T-helper 2 cell (primary cell): ENCODE results near the gene CDYL.
"Not testable (repeated sequence)": the region's sequence is repeated elsewhere in the genome, so short reads cannot be mapped to it uniquely, and the experiment has no call there.

ENCODE experiments used
- DNase-seq, 5 experiments: peaks; one replicate each; pipeline versions ENCODE4 v3.0.0 to v3.0.0-alpha.2; 2012 to 2022

Gene CDYL

GRCh38 chr6:4848382-4849068 lies 72.3 kb downstream of the CDYL start:
- DNase-seq, result no peak

- no peak for DNase-seq
These were observed 73.2 kb downstream of the CDYL start for GRCh38 chr6:4849226-4850022.

- no peak for DNase-seq
These were observed 74.8 kb downstream of the CDYL start for GRCh38 chr6:4851035-4851434.

- not testable (repeated sequence) for DNase-seq
These were observed 76.0 kb downstream of the CDYL start for GRCh38 chr6:4852186-4852585.

GRCh38 chr6:4852938-4853337 lies 76.7 kb downstream of the CDYL start:
- no peak for DNase-seq

GRCh38 chr6:4853349-4853748 lies 77.1 kb downstream of the CDYL start:
- no peak for DNase-seq

- peak in 1 of 5 experiments; percentile 41 for DNase-seq
These were observed 77.7 kb downstream of the CDYL start for GRCh38 chr6:4853782-4854511.

- DNase-seq, result no peak
These were observed 80.6 kb downstream of the CDYL start for GRCh38 chr6:4856785-4857184.

- DNase-seq, result no peak
These were observed 82.2 kb downstream of the CDYL start for GRCh38 chr6:4858194-4859015.

GRCh38 chr6:4860387-4860786 lies 84.2 kb downstream of the CDYL start:
- no peak for DNase-seq

- no peak for DNase-seq
These were observed 85.4 kb downstream of the CDYL start for GRCh38 chr6:4861564-4861963.

- DNase-seq, result no peak
These were observed 88.3 kb downstream of the CDYL start for GRCh38 chr6:4864519-4864918.

GRCh38 chr6:4865006-4865405 lies 88.8 kb downstream of the CDYL start:
- DNase-seq, result not testable (repeated sequence)

GRCh38 chr6:4870821-4871494 lies 94.8 kb downstream of the CDYL start:
- no peak for DNase-seq

GRCh38 chr6:4871825-4872224 lies 95.6 kb downstream of the CDYL start:
- no peak for DNase-seq

GRCh38 chr6:4872841-4873240 lies 96.6 kb downstream of the CDYL start:
- DNase-seq, result no peak

- DNase-seq, result no peak
These were observed 97.7 kb downstream of the CDYL start for GRCh38 chr6:4873928-4874327.

- no peak for DNase-seq
These were observed 103.6 kb downstream of the CDYL start for GRCh38 chr6:4879741-4880275.

- DNase-seq, result no peak
These were observed 104.2 kb downstream of the CDYL start for GRCh38 chr6:4880363-4880762.

GRCh38 chr6:4883298-4883697 lies 107.1 kb downstream of the CDYL start:
- no peak for DNase-seq

- no peak for DNase-seq
These were observed 108.6 kb downstream of the CDYL start for GRCh38 chr6:4884646-4885340.
